Epithelial cell of esophagus (primary cell): Measurements from ENCODE around the gene UACA.

Experiments used
- DNase-seq: peaks from one replicate; pipeline ENCODE4 v3.0.0; 2010; ENCODE audit warnings: low read depth
- H3K4me3 ChIP-seq: 2 replicates; pipeline ENCODE4 v1.5.1; 2011; ENCODE audit warnings: mild to moderate bottlenecking, low read length, control low read depth
- TF ChIP-seq, protein P1 (sequence below): IDR thresholded peaks from 2 replicates; pipeline ENCODE4 v1.5.1; 2011; ENCODE audit warnings: low read depth, mild to moderate bottlenecking, low read length, control low read depth, inconsistent platforms; ENCODE audit not compliant: insufficient read depth; ENCODE audit errors: missing control alignments

Gene UACA

DNA sequence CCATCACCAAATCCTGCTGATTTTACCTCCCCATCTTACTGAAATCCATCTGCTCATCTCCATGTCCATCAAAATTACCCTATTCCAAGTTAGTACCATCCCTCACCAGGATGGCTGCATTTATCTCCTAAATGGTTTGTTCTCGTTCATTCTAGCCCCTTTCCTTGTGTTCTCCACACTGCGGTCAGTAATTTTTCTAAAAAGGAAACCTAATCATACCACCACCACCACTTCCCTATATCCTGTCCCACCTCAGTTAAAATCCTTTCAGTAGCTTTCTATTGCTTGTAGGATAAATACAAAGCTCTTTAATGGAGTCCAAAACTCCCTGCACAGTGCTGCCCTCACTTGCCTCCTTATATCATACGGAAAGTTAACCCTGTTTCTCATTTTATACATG lies 51.1 kb downstream of the UACA start:
- no peak overlapping the region for H3K4me3 ChIP-seq
- TF ChIP-seq, protein P1, sequence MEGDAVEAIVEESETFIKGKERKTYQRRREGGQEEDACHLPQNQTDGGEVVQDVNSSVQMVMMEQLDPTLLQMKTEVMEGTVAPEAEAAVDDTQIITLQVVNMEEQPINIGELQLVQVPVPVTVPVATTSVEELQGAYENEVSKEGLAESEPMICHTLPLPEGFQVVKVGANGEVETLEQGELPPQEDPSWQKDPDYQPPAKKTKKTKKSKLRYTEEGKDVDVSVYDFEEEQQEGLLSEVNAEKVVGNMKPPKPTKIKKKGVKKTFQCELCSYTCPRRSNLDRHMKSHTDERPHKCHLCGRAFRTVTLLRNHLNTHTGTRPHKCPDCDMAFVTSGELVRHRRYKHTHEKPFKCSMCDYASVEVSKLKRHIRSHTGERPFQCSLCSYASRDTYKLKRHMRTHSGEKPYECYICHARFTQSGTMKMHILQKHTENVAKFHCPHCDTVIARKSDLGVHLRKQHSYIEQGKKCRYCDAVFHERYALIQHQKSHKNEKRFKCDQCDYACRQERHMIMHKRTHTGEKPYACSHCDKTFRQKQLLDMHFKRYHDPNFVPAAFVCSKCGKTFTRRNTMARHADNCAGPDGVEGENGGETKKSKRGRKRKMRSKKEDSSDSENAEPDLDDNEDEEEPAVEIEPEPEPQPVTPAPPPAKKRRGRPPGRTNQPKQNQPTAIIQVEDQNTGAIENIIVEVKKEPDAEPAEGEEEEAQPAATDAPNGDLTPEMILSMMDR, result no peak
- DNase-seq, result no peak

DNA sequence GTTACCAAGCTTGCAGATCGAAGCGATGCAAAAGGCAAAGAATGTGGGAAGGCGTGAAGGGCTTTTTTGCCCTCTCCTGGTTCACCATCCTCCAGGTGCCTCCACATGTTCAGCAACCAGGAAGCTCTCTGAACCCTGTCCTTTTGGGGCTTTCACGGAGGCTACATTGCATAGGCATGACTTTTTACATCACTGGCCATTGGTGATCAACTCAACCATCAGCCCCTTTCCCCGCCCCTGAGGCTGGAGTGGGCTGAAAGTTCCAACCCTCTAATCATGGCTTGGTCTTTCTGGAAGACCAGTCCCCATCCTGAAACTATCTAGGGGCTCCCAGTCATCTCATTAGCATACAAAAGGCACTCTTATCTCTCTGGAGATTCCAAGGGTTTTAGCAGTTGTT lies 52.6 kb downstream of the UACA start:
- no peak for DNase-seq
- H3K4me3 ChIP-seq, result no peak overlapping the region
- TF ChIP-seq, protein P1, result no peak

DNA sequence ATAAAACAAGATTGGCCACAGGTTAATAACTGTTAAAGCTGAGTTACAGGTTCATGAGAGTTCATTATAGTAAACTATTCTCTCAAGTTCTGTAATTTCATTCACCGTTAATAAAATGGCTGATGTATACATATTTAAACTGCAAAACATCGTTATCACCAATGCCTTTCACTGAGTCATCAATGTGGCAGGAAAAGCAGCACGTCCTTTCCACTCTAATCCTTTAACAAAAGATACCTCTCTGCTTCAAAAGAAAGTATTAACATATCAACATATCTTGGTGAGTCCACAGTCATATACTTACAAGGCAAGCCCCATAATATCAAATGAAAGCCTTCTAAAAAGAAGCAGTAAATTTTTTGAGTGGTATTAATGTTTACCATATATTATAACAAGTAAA lies 54.5 kb downstream of the UACA start:
- no peak for DNase-seq
- no peak overlapping the region for H3K4me3 ChIP-seq
- TF ChIP-seq, protein P1, result no peak

DNA sequence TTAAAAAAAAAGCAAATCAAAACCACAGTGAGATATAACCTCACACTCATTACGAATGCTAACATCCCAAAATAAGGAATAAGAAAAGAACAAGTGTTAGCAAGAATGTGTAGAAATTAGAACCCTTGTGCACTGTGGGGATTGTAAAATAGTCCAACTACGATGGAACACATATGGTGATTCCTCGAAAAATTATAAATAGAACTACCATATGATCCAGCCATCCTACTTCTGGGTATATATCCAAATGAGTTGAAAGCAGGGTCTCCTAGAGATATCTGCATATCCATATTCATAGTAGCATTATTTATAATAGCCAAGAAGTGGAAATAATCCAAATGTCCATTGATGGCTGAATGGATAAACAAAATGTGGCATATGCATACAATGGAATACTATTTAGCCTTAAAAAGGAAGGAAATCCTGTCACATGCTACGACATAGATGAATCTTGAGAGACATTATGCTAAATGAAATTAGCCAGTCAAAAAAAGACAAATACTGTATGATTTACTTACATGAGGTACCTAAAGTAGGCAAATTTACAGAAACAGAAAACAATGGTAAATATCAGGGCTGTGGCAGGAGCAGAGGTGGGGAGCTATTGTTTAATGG lies 55.6 kb downstream of the UACA start:
- H3K4me3 ChIP-seq, result no peak overlapping the region
- TF ChIP-seq, protein P1, result no peak
- no peak for DNase-seq

DNA sequence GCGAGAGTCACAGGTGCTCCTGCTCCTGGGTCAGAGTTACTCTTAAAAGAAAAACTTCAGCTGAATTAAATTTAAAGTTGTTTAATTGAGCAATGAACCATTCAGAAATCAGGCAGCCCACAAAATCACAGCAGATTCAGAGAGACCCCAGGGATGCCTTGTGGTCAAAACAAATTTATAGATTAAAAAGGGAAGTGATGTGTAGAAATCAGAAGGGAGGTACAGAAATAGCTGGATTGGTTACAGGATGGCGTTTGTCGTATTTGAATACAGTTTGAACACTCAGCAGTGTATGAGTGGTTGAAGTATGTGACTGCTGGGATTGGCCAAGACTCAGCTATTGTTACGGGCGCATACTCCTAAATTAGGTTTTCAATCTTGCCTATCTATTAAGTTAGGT lies 58.6 kb downstream of the UACA start:
- DNase-seq, result no peak
- H3K4me3 ChIP-seq, result no peak overlapping the region
- TF ChIP-seq, protein P1, result no peak

DNA sequence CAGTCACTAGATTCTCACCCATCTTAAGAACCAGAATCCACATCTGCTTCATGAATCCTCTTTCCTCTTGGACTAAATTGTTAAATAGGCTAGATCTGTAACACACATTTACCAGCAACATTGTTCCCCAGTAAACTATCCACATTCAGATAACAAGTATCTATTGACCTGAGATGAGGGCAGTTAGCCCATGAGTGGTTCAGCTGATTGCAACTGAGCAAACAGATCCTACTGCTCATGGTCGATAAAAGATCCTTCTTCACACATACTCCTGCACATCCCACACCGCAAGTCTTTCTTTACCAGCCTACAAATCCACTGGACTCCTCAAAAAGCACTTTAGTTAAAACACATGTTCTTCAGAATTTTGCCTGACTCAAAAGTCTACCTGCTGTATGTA lies 59.2 kb downstream of the UACA start:
- H3K4me3 ChIP-seq, result no peak overlapping the region
- TF ChIP-seq, protein P1, result no peak
- DNase-seq, result no peak
